ENCODE results near the gene HDAC6. TPM values are rescaled to one million over a fixed set of nuclear protein-coding genes. Genes with fewer than 3 reads are reported as not detected.
"Not testable (repeated sequence)": the region's sequence is repeated elsewhere in the genome, so short reads cannot be mapped to it uniquely, and the experiment has no call there.

The HDAC6 gene
- total RNA-seq, 4 donors from 2014 or later = 25.0 to 160 (median 123) TPM

DNA sequence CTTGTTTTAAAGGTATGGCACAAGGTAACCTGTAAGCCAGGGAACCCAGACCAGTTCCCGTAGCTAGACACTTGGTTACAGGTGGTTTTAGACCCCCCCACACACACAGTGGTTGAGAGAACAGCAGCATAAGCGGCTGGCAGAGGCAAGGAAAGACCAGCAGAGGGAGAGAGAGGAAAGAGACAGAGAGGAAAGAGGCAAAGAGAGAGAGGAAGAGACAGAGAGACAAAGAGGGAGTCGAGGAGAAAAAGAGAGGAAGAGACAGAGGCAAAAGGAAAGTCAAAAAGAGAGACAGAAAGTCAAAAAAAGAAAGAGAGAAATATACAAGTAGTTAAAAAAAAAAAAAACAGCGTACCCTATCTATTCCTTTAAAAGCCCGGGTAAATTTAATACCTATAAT, 53.0 kb downstream of the HDAC6 start:
- Histone ChIP-seq H3K27me3 (no peaks in the 10 kb centered on the region), H3K9me3 (no peaks in the 10 kb centered on the region), H3K4me3 (no peak overlapping the region), H3K36me3 (no peaks in the 10 kb centered on the region), H3K27ac (no peak overlapping the region), H3K4me1 (no peaks in the 10 kb centered on the region)
- TF ChIP-seq POLR2A (IDR thresholded peaks at IDR 0.05) = no peak
- TF ChIP-seq, protein P1, sequence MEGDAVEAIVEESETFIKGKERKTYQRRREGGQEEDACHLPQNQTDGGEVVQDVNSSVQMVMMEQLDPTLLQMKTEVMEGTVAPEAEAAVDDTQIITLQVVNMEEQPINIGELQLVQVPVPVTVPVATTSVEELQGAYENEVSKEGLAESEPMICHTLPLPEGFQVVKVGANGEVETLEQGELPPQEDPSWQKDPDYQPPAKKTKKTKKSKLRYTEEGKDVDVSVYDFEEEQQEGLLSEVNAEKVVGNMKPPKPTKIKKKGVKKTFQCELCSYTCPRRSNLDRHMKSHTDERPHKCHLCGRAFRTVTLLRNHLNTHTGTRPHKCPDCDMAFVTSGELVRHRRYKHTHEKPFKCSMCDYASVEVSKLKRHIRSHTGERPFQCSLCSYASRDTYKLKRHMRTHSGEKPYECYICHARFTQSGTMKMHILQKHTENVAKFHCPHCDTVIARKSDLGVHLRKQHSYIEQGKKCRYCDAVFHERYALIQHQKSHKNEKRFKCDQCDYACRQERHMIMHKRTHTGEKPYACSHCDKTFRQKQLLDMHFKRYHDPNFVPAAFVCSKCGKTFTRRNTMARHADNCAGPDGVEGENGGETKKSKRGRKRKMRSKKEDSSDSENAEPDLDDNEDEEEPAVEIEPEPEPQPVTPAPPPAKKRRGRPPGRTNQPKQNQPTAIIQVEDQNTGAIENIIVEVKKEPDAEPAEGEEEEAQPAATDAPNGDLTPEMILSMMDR (IDR thresholded peaks at IDR 0.05) = no peak
- intact Hi-C loops (cut with DNase I; ENCODE audit: low total_unique reads) = no loop called here
- DNase-seq = no peak

DNA sequence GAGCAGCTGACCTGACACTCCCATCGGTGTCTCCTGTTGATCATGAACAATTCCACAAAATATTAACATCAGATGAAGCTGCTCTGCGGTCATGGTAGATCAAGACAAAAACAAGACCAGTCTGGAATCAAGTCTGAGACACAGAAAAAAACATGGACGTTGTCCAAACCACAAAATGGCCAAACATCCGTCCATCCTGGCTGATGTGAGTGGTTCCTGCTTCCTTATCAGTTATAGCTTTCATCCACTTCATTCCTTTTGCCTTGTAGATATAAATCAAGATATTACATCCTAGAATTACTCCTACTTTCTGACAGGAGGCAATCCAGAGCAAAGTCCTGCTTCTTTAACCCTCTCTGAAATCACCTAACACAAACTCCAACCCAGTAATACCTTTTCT, 62.3 kb downstream of the HDAC6 start:
- no peaks in the 10 kb centered on the region for H3K4me1 ChIP-seq
- no peak overlapping the region for H3K27ac ChIP-seq
- H3K27me3 ChIP-seq = no peaks in the 10 kb centered on the region
- no peak overlapping the region for H3K4me3 ChIP-seq
- no peak for DNase-seq
- intact Hi-C loops (cut with DNase I; ENCODE audit: low total_unique reads) = no loop called here
- H3K9me3 ChIP-seq = no peaks in the 10 kb centered on the region
- no peak for TF ChIP-seq POLR2A (IDR thresholded peaks at IDR 0.05)
- TF ChIP-seq, protein P1 (IDR thresholded peaks at IDR 0.05) = no peak
- H3K36me3 ChIP-seq = no peaks in the 10 kb centered on the region

DNA sequence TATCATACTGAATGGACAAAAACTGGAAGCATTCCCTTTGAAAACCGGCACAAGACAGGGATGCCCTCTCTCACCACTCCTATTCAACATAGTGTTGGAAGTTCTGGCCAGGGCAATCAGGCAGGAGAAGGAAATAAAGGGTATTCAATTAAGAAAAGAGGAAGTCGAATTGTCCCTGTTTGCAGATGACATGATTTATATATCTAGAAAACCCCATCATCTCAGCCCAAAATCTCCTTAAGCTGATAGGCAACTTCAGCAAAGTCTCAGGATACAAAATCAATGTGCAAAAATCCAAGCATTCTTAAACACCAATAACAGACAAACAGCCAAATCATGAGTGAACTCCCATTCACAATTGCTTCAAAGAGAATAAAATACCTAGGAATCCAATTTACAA, 70.2 kb downstream of the HDAC6 start:
- H3K27me3 ChIP-seq; H3K27ac ChIP-seq; H3K4me1 ChIP-seq; H3K4me3 ChIP-seq; intact Hi-C loops (cut with DNase I; ENCODE audit: low total_unique reads); H3K9me3 ChIP-seq; H3K36me3 ChIP-seq; DNase-seq: not testable (repeated sequence)

Small RNA genes within 50 kb of the gene (small RNA-seq; reads per million reads assigned to genes)
- not detected for gene RNU6-29P

Other genes with a start within 250 kb of the HDAC6 start
- gene RBM3, start 227.6 kb upstream of the HDAC6 start, total RNA-seq = 100 to 1,000 TPM in 3 of 4 donors, 10 to 100 TPM in 1; 52.3 to 239 (median 205) TPM
- gene WDR13, start 204.6 kb upstream of the HDAC6 start, total RNA-seq = 100 to 1,000 TPM in 2 of 4 donors, 10 to 100 TPM in 2; 64.8 to 147 (median 111) TPM
- 10 to 100 TPM in 1 of 4 donors, 1 to 10 TPM in 2, not detected in 1; 1.2 to 20.7 (median 1.9) TPM for gene WAS, start 118.3 kb upstream of the HDAC6 start, total RNA-seq
- 1 to 10 TPM in 3 of 4 donors, under 1 TPM in 1; 0.59 to 7.8 (median 3.8) TPM for gene SUV39H1, start 105.3 kb upstream of the HDAC6 start, total RNA-seq
- gene GLOD5, start 40.3 kb upstream of the HDAC6 start, total RNA-seq = not detected
- under 1 TPM in 1 of 4 donors, not detected in 3; 0.35 TPM for gene GATA1, start 15.5 kb upstream of the HDAC6 start, total RNA-seq
- gene ERAS, start 24.4 kb downstream of the HDAC6 start, total RNA-seq = under 1 TPM in 2 of 4 donors, not detected in 2; 0.41 to 0.46 TPM
- gene PCSK1N, start 33.5 kb downstream of the HDAC6 start, total RNA-seq = 10 to 100 TPM in 1 of 4 donors, 1 to 10 TPM in 2, not detected in 1; 3.0 to 15.9 (median 3.4) TPM
- 10 to 100 TPM in 3 of 4 donors, 1 to 10 TPM in 1; 4.1 to 29.5 (median 17.2) TPM for gene TIMM17B, start 95.7 kb downstream of the HDAC6 start, total RNA-seq
- 10 to 100 TPM; 46.4 to 90.7 (median 70.3) TPM for gene PQBP1, start 95.9 kb downstream of the HDAC6 start, total RNA-seq
- 10 to 100 TPM in 2 of 4 donors, 1 to 10 TPM in 2; 4.4 to 16.9 (median 11.1) TPM for gene SLC35A2, start 109.6 kb downstream of the HDAC6 start, total RNA-seq
- 10 to 100 TPM in 1 of 4 donors, 1 to 10 TPM in 2, not detected in 1; 4.8 to 16.8 (median 9.1) TPM for gene PIM2, start 117.0 kb downstream of the HDAC6 start, total RNA-seq
- 10 to 100 TPM in 3 of 4 donors, 1 to 10 TPM in 1; 8.5 to 58.7 (median 21.8) TPM for gene OTUD5, start 155.5 kb downstream of the HDAC6 start, total RNA-seq
- gene KCND1, start 169.8 kb downstream of the HDAC6 start, total RNA-seq = 1 to 10 TPM in 2 of 4 donors, under 1 TPM in 1, not detected in 1; 0.29 to 4.6 (median 3.2) TPM
- 10 to 100 TPM; 15.4 to 57.6 (median 22.0) TPM for gene GRIPAP1, start 200.2 kb downstream of the HDAC6 start, total RNA-seq
- gene TFE3, start 241.3 kb downstream of the HDAC6 start, total RNA-seq = 10 to 100 TPM; 16.7 to 75.0 (median 38.7) TPM